ENCODE measurements around the gene PPFIBP1. TPM values are rescaled to one million over a fixed set of nuclear protein-coding genes. Genes with fewer than 3 reads are reported as not detected.

PPFIBP1 gene
- total and polyA plus RNA-seq, 2 of the 13 experiments (the other 11 are each of a cell fraction or from before 2014, with no cell fraction given): 16.2 to 21.8 TPM

- no peak for ATAC-seq
- CTCF ChIA-PET (ENCODE audit: low intra/inter-chr PET ratio, low total read pairs): no interaction called here
- Histone ChIP-seq H3K36me3 (replicated peaks in 1 of 2; ENCODE audit: control insufficient read depth in 1 of 2, insufficient read depth in 2 of 2, low read length in 2 of 2) (no peaks in the 10 kb centered on the region), H3K9me3 (ENCODE audit: low read length) (no peaks in the 10 kb centered on the region), H4K20me1 (ENCODE audit: insufficient read depth, low read length) (no peaks in the 10 kb centered on the region), H3K79me2 (ENCODE audit: insufficient read depth, low read length) (no peaks in the 10 kb centered on the region), H3K4me2 (ENCODE audit: low read depth, low read length) (no peak overlapping the region), H3K4me3 (replicated peaks in 1 of 3; ENCODE audit: insufficient read depth in 1 of 3, low read depth in 2 of 3, low read length in 3 of 3) (no peak overlapping the region), H2AFZ (ENCODE audit: low read length) (no peak overlapping the region), H3K4me1 (ENCODE audit: insufficient read depth, low read length) (peaks cover 6% of the 10 kb centered on the region), H3K9ac (ENCODE audit: insufficient read depth, low read depth, low read length) (no peak overlapping the region), H3K27ac (ENCODE audit: extremely low read length, insufficient read depth, low read length) (no peak overlapping the region), H3K27me3 (ENCODE audit: control insufficient read depth in 1 of 2, insufficient read depth in 2 of 2, low read length in 2 of 2) (no peaks in the 10 kb centered on the region)
- no peak for TF ChIP-seq ZSCAN29 (CRISPR knock-in tag; conservative IDR thresholded peaks at IDR 0.05)
- TF ChIP-seq ZNF841 (CRISPR knock-in tag; IDR thresholded peaks at IDR 0.05; ENCODE audit: borderline replicate concordance): no peak
- TF ChIP-seq ZNF3 (CRISPR knock-in tag; IDR thresholded peaks at IDR 0.05): no peak
- TF ChIP-seq RFXAP (CRISPR knock-in tag; IDR thresholded peaks at IDR 0.05; ENCODE audit: borderline replicate concordance): no peak
- TF ChIP-seq, protein P1, sequence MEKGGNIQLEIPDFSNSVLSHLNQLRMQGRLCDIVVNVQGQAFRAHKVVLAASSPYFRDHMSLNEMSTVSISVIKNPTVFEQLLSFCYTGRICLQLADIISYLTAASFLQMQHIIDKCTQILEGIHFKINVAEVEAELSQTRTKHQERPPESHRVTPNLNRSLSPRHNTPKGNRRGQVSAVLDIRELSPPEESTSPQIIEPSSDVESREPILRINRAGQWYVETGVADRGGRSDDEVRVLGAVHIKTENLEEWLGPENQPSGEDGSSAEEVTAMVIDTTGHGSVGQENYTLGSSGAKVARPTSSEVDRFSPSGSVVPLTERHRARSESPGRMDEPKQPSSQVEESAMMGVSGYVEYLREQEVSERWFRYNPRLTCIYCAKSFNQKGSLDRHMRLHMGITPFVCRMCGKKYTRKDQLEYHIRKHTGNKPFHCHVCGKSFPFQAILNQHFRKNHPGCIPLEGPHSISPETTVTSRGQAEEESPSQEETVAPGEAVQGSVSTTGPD (CRISPR knock-in tag; IDR thresholded peaks at IDR 0.05): no peak
- no peak for TF ChIP-seq U2AF1 (optimal IDR thresholded peaks at IDR 0.05; ENCODE audit: low read depth, low read length)
- TF ChIP-seq SMAD1 (CRISPR knock-in tag; IDR thresholded peaks at IDR 0.05; ENCODE audit: borderline replicate concordance, low read depth): no peak
- TF ChIP-seq MXI1 (IDR thresholded peaks at IDR 0.05; ENCODE audit: borderline replicate concordance, low read depth, low read length): no peak
- DNase-seq (ENCODE audit: low spot score): no peak
- in situ Hi-C loops (cut with HindIII; ENCODE audit: extremely low pct_ligation_motif_present, low pct_unique_long_range_greater_than_20kb): no loop called here
- 94% methylated on average over 7 of the region's 7 CpGs for WGBS (ENCODE audit: low lambda C conversion rate)
- POLR2A ChIA-PET: no interaction called here
- no peak for FAIRE-seq
- intact Hi-C loops (cut with micrococcal nuclease; ENCODE audit: unreplicated experiment): no loop called here
- BruUV-seq (replicated peaks): no TSS peak
These were observed 94.8 kb downstream of the PPFIBP1 start for GRCh38 chr12:27618836-27619235.

DNA sequence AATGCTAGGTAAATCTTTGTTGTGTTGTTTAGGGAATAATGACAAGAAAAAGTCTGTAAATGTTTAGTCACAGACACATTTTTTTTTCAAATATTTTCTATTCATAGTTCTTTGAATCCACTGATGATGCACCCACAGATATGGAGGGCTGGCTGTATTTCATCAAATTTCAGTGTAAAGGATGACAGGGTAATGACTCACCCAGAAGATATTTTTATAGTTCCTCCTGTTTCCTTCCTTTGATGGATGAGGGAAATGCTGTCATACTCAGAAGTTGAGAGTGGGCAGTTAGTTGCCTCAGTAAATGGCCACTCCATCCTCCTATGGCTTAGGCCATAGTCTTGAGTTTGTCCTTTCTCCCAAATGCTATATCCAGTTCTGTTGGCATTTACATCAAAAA lies 95.3 kb downstream of the PPFIBP1 start:
- H2AFZ ChIP-seq (ENCODE audit: low read length): no peak overlapping the region
- H3K27ac ChIP-seq (ENCODE audit: extremely low read length, insufficient read depth, low read length): no peak overlapping the region
- ChIA-PET CTCF (ENCODE audit: low intra/inter-chr PET ratio, low total read pairs) (no interaction called here), POLR2A (no interaction called here)
- TF ChIP-seq NAIF1 (CRISPR knock-in tag; IDR thresholded peaks at IDR 0.05; ENCODE audit: borderline replicate concordance) (no peak), HES4 (CRISPR knock-in tag; IDR thresholded peaks at IDR 0.05; ENCODE audit: borderline replicate concordance) (no peak)
- H4K20me1 ChIP-seq (ENCODE audit: insufficient read depth, low read length): no peaks in the 10 kb centered on the region
- H3K9ac ChIP-seq (ENCODE audit: insufficient read depth, low read depth, low read length): no peak overlapping the region
- no peak overlapping the region for H3K4me3 ChIP-seq (replicated peaks in 1 of 3; ENCODE audit: insufficient read depth in 1 of 3, low read depth in 2 of 3, low read length in 3 of 3)
- H3K4me2 ChIP-seq (ENCODE audit: low read depth, low read length): no peak overlapping the region
- no peaks in the 10 kb centered on the region for H3K79me2 ChIP-seq (ENCODE audit: insufficient read depth, low read length)
- FAIRE-seq: no peak
- no peaks in the 10 kb centered on the region for H3K9me3 ChIP-seq (ENCODE audit: low read length)
- intact Hi-C loops (cut with micrococcal nuclease; ENCODE audit: unreplicated experiment): no loop called here
- H3K27me3 ChIP-seq (ENCODE audit: control insufficient read depth in 1 of 2, insufficient read depth in 2 of 2, low read length in 2 of 2): no peaks in the 10 kb centered on the region
- BruUV-seq (replicated peaks): no TSS peak
- no peak for ATAC-seq
- in situ Hi-C loops (cut with HindIII; ENCODE audit: extremely low pct_ligation_motif_present, low pct_unique_long_range_greater_than_20kb): no loop called here
- H3K36me3 ChIP-seq (replicated peaks in 1 of 2; ENCODE audit: control insufficient read depth in 1 of 2, insufficient read depth in 2 of 2, low read length in 2 of 2): no peaks in the 10 kb centered on the region
- DNase-seq (ENCODE audit: low spot score): peak; percentile 11
- peaks cover 10% of the 10 kb centered on the region for H3K4me1 ChIP-seq (ENCODE audit: insufficient read depth, low read length)
